IMR-90 (cell line): ENCODE data around the gene GPX5.

Experiments used
- BHLHE40 ChIP-seq: fragments of 150-350 bp; IDR thresholded peaks from 2 replicates; pipeline ENCODE4 v1.6.1; 2016; ENCODE audit warnings: mild to moderate bottlenecking, low read depth, low read length
- CEBPB ChIP-seq: IDR thresholded peaks from 2 replicates; pipeline ENCODE4 v1.6.1; 2012; ENCODE audit warnings: low read depth, low read length, improper control_type of control experiment
- CTCF ChIP-seq: conservative IDR thresholded peaks from 2 replicates; pipeline ENCODE4 v1.5.1; 2012; ENCODE audit warnings: mild to moderate bottlenecking, low read depth, low read length, improper control_type of control experiment
- ELK1 ChIP-seq: fragments of 150-350 bp; IDR thresholded peaks from 2 replicates; pipeline ENCODE4 v1.6.1; 2016; ENCODE audit warnings: low read depth, mild to moderate bottlenecking, low read length, moderate library complexity, borderline replicate concordance
- FOS ChIP-seq: fragments of 150-350 bp; IDR thresholded peaks from 2 replicates; pipeline ENCODE4 v1.6.1; 2016; ENCODE audit warnings: low read depth, low read length
- POLR2A ChIP-seq: IDR thresholded peaks from 2 replicates; pipeline ENCODE4 v1.6.1; 2012; ENCODE audit warnings: mild to moderate bottlenecking, low read depth, low read length
- RCOR1 ChIP-seq: IDR thresholded peaks from 2 replicates; pipeline ENCODE4 v1.6.1; 2012; ENCODE audit warnings: mild to moderate bottlenecking, low read length, improper control_type of control experiment; ENCODE audit not compliant: insufficient replicate concordance
- RFX5 ChIP-seq: IDR thresholded peaks from 2 replicates; pipeline ENCODE4 v1.8.0; 2012; ENCODE audit warnings: low read depth, mild to moderate bottlenecking, low read length, moderate library complexity
- SMC3 ChIP-seq: fragments of 150-350 bp; IDR thresholded peaks from 2 replicates; pipeline ENCODE4 v1.6.1; 2016; ENCODE audit warnings: low read depth, mild to moderate bottlenecking, antibody characterized with exemption, low read length, moderate library complexity
- USF2 ChIP-seq: fragments of 150-350 bp; IDR thresholded peaks from 2 replicates; pipeline ENCODE4 v1.6.1; 2017; ENCODE audit warnings: mild to moderate bottlenecking, antibody characterized with exemption, low read length, low read depth

GRCh38 chr6:28551891-28552666, 26.4 kb downstream of the GPX5 start:
- TF ChIP-seq CTCF (no peak), USF2 (no peak), POLR2A (no peak), BHLHE40 (no peak), RCOR1 (no peak), SMC3 (no peak), CEBPB (no peak), ELK1 (no peak), FOS (no peak), RFX5 (no peak)
